Measurements from ENCODE around the gene TMEM231. TPM values are rescaled to one million over a fixed set of nuclear protein-coding genes. Genes with fewer than 3 reads are reported as not detected.
A peak's percentile ranks its signal among the peaks of the same experiment; 100 is the strongest.

Gene TMEM231
- polyA plus RNA-seq, 2 donors: 1.9 to 2.0 TPM

GRCh38 chr16:75570396-75571065 lies 14.5 kb upstream of the TMEM231 start:
- H3K27me3 ChIP-seq (ENCODE audit: control insufficient read depth in 1 of 2, insufficient read depth in 2 of 2, low read length in 2 of 2): no peaks in the 10 kb centered on the region
- no peak overlapping the region for H3K4me3 ChIP-seq (ENCODE audit: low read depth in 1 of 2, low read length in 2 of 2)
- WGBS, 2 donors: 67% methylated on average over 5 of the region's 5 CpGs
- H3K9me3 ChIP-seq (ENCODE audit: control insufficient read depth in 2 of 2, insufficient read depth in 1 of 2, low read depth in 1 of 2, low read length in 1 of 2): no peaks in the 10 kb centered on the region
- H3K27ac ChIP-seq (ENCODE audit: low read depth in 2 of 2, low read length in 1 of 2): no peak overlapping the region
- peaks cover 16 to 21% of the 10 kb centered on the region in 2 donors for H3K36me3 ChIP-seq (ENCODE audit: control insufficient read depth in 2 of 2, insufficient read depth in 2 of 2, low read length in 1 of 2)
- peaks cover 0 to 10% of the 10 kb centered on the region in 2 donors for H3K4me1 ChIP-seq (ENCODE audit: control insufficient read depth in 2 of 2, insufficient read depth in 2 of 2, low read length in 1 of 2)

- peaks cover 0 to 17% of the 10 kb centered on the region in 2 donors for H3K36me3 ChIP-seq (ENCODE audit: control insufficient read depth in 2 of 2, insufficient read depth in 2 of 2, low read length in 1 of 2)
- H3K4me1 ChIP-seq (ENCODE audit: control insufficient read depth in 2 of 2, insufficient read depth in 2 of 2, low read length in 1 of 2): peaks cover 0 to 10% of the 10 kb centered on the region in 2 donors
- H3K9me3 ChIP-seq (ENCODE audit: control insufficient read depth in 2 of 2, insufficient read depth in 1 of 2, low read depth in 1 of 2, low read length in 1 of 2): no peaks in the 10 kb centered on the region
- H3K27me3 ChIP-seq (ENCODE audit: control insufficient read depth in 1 of 2, insufficient read depth in 2 of 2, low read length in 2 of 2): no peaks in the 10 kb centered on the region
- H3K27ac ChIP-seq (ENCODE audit: low read depth in 2 of 2, low read length in 1 of 2): no peak overlapping the region
- 84 to 87% methylated on average over 4 of the region's 4 CpGs for WGBS, 2 donors
- H3K4me3 ChIP-seq (ENCODE audit: low read depth in 1 of 2, low read length in 2 of 2): no peak overlapping the region
These were observed 11.9 kb upstream of the TMEM231 start for GRCh38 chr16:75567911-75568310.

GRCh38 chr16:75566758-75567255 lies 10.8 kb upstream of the TMEM231 start:
- Histone ChIP-seq H3K36me3 (ENCODE audit: control insufficient read depth in 2 of 2, insufficient read depth in 2 of 2, low read length in 1 of 2) (peaks cover 0 to 10% of the 10 kb centered on the region in 2 donors), H3K27me3 (ENCODE audit: control insufficient read depth in 1 of 2, insufficient read depth in 2 of 2, low read length in 2 of 2) (no peaks in the 10 kb centered on the region), H3K9me3 (ENCODE audit: control insufficient read depth in 2 of 2, insufficient read depth in 1 of 2, low read depth in 1 of 2, low read length in 1 of 2) (no peaks in the 10 kb centered on the region), H3K4me3 (ENCODE audit: low read depth in 1 of 2, low read length in 2 of 2) (peak overlapping the region; percentile 74 to 98), H3K4me1 (ENCODE audit: control insufficient read depth in 2 of 2, insufficient read depth in 2 of 2, low read length in 1 of 2) (peaks cover 0 to 8% of the 10 kb centered on the region in 2 donors), H3K27ac (ENCODE audit: low read depth in 2 of 2, low read length in 1 of 2) (peak overlapping the region; percentile 72 to 85)
- WGBS, 2 donors: 1% methylated on average over 30 to 32 of the region's 32 CpGs

GRCh38 chr16:75566040-75566757 lies 10.1 kb upstream of the TMEM231 start, which contains the start of gene GABARAPL2:
Gene GABARAPL2, plus strand, starts transcription at chr16:75566379. Its CDS starts 108 bp downstream, at chr16:75566487.
- Histone ChIP-seq H3K27ac (ENCODE audit: low read depth in 2 of 2, low read length in 1 of 2) (peak within 1 kb of the TSS; percentile 72 to 85), H3K9me3 (ENCODE audit: control insufficient read depth in 2 of 2, insufficient read depth in 1 of 2, low read depth in 1 of 2, low read length in 1 of 2) (no peaks in the 10 kb centered on the region), H3K27me3 (ENCODE audit: control insufficient read depth in 1 of 2, insufficient read depth in 2 of 2, low read length in 2 of 2) (no peaks in the 10 kb centered on the region), H3K4me3 (ENCODE audit: low read depth in 1 of 2, low read length in 2 of 2) (peak within 1 kb of the TSS; percentile 74 to 98), H3K4me1 (ENCODE audit: control insufficient read depth in 2 of 2, insufficient read depth in 2 of 2, low read length in 1 of 2) (peaks cover 0 to 8% of the 10 kb centered on the region in 2 donors), H3K36me3 (ENCODE audit: control insufficient read depth in 2 of 2, insufficient read depth in 2 of 2, low read length in 1 of 2) (peaks cover 0 to 10% of the 10 kb centered on the region in 2 donors)
- 0% methylated on average over 50 to 69 of the region's 69 CpGs for WGBS, 2 donors

- no peaks in the 10 kb centered on the region for H3K9me3 ChIP-seq (ENCODE audit: control insufficient read depth in 2 of 2, insufficient read depth in 1 of 2, low read depth in 1 of 2, low read length in 1 of 2)
- no peaks in the 10 kb centered on the region for H3K27me3 ChIP-seq (ENCODE audit: control insufficient read depth in 1 of 2, insufficient read depth in 2 of 2, low read length in 2 of 2)
- H3K4me1 ChIP-seq (ENCODE audit: control insufficient read depth in 2 of 2, insufficient read depth in 2 of 2, low read length in 1 of 2): peaks cover 0 to 8% of the 10 kb centered on the region in 2 donors
- 12 to 16% methylated on average over 15 of the region's 15 CpGs for WGBS, 2 donors
- peaks cover 0 to 10% of the 10 kb centered on the region in 2 donors for H3K36me3 ChIP-seq (ENCODE audit: control insufficient read depth in 2 of 2, insufficient read depth in 2 of 2, low read length in 1 of 2)
- H3K27ac ChIP-seq (ENCODE audit: low read depth in 2 of 2, low read length in 1 of 2): peak overlapping the region; percentile 49 to 71
- H3K4me3 ChIP-seq (ENCODE audit: low read depth in 1 of 2, low read length in 2 of 2): peak overlapping the region; percentile 74 to 98
These were observed 9.6 kb upstream of the TMEM231 start for GRCh38 chr16:75565640-75566039.

GRCh38 chr16:75559564-75560372 lies 3.7 kb upstream of the TMEM231 start:
- Histone ChIP-seq H3K4me1 (ENCODE audit: control insufficient read depth in 2 of 2, insufficient read depth in 2 of 2, low read length in 1 of 2) (peaks cover 0 to 4% of the 10 kb centered on the region in 2 donors), H3K9me3 (ENCODE audit: control insufficient read depth in 2 of 2, insufficient read depth in 1 of 2, low read depth in 1 of 2, low read length in 1 of 2) (no peaks in the 10 kb centered on the region), H3K36me3 (ENCODE audit: control insufficient read depth in 2 of 2, insufficient read depth in 2 of 2, low read length in 1 of 2) (no peaks in the 10 kb centered on the region), H3K27me3 (ENCODE audit: control insufficient read depth in 1 of 2, insufficient read depth in 2 of 2, low read length in 2 of 2) (no peaks in the 10 kb centered on the region), H3K27ac (ENCODE audit: low read depth in 2 of 2, low read length in 1 of 2) (no peak overlapping the region), H3K4me3 (ENCODE audit: low read depth in 1 of 2, low read length in 2 of 2) (no peak overlapping the region)
- WGBS, 2 donors: 60 to 70% methylated on average over 10 of the region's 10 CpGs

- no peak overlapping the region for H3K4me3 ChIP-seq (ENCODE audit: low read depth in 1 of 2, low read length in 2 of 2)
- no peaks in the 10 kb centered on the region for H3K36me3 ChIP-seq (ENCODE audit: control insufficient read depth in 2 of 2, insufficient read depth in 2 of 2, low read length in 1 of 2)
- H3K27ac ChIP-seq (ENCODE audit: low read depth in 2 of 2, low read length in 1 of 2): no peak overlapping the region
- peaks cover 0 to 4% of the 10 kb centered on the region in 2 donors for H3K4me1 ChIP-seq (ENCODE audit: control insufficient read depth in 2 of 2, insufficient read depth in 2 of 2, low read length in 1 of 2)
- no peaks in the 10 kb centered on the region for H3K9me3 ChIP-seq (ENCODE audit: control insufficient read depth in 2 of 2, insufficient read depth in 1 of 2, low read depth in 1 of 2, low read length in 1 of 2)
- 63 to 70% methylated on average over 2 of the region's 2 CpGs for WGBS, 2 donors
- no peaks in the 10 kb centered on the region for H3K27me3 ChIP-seq (ENCODE audit: control insufficient read depth in 1 of 2, insufficient read depth in 2 of 2, low read length in 2 of 2)
These were observed 2.9 kb upstream of the TMEM231 start for GRCh38 chr16:75558846-75559401.

- H3K36me3 ChIP-seq (ENCODE audit: control insufficient read depth in 2 of 2, insufficient read depth in 2 of 2, low read length in 1 of 2): no peaks in the 10 kb centered on the region
- no peaks in the 10 kb centered on the region for H3K27me3 ChIP-seq (ENCODE audit: control insufficient read depth in 1 of 2, insufficient read depth in 2 of 2, low read length in 2 of 2)
- H3K4me3 ChIP-seq (ENCODE audit: low read depth in 1 of 2, low read length in 2 of 2): peak overlapping the region; percentile 55 to 76
- H3K4me1 ChIP-seq (ENCODE audit: control insufficient read depth in 2 of 2, insufficient read depth in 2 of 2, low read length in 1 of 2): peaks cover 0 to 4% of the 10 kb centered on the region in 2 donors
- H3K9me3 ChIP-seq (ENCODE audit: control insufficient read depth in 2 of 2, insufficient read depth in 1 of 2, low read depth in 1 of 2, low read length in 1 of 2): no peaks in the 10 kb centered on the region
- H3K27ac ChIP-seq (ENCODE audit: low read depth in 2 of 2, low read length in 1 of 2): peak overlapping the region; percentile 21 to 62
- WGBS, 2 donors: 49 to 51% methylated on average over 16 of the region's 16 CpGs
These were observed 439 bp upstream of the TMEM231 start for GRCh38 chr16:75556431-75556950.

All from esophagus (tissue), 2 donors.